GM12865 (cell line): ENCODE data around the gene KLF3.
"Not testable (repeated sequence)": the region's sequence is repeated elsewhere in the genome, so short reads cannot be mapped to it uniquely, and the experiment has no call there.

Experiments
- DNase-seq: peaks from one replicate; pipeline ENCODE4 v3.0.0; 2010; ENCODE audit warnings: low read depth
- H3K4me3 ChIP-seq: 2 replicates; pipeline ENCODE4 v1.5.1; 2011; ENCODE audit warnings: mild to moderate bottlenecking, low read depth, low read length, control low read depth
- CTCF ChIP-seq: IDR thresholded peaks from 2 replicates; pipeline ENCODE4 v1.5.1; 2011; ENCODE audit warnings: low read length, control low read depth, low read depth, inconsistent platforms; ENCODE audit not compliant: insufficient read depth; ENCODE audit errors: missing control alignments

Gene KLF3

GRCh38 chr4:38620527-38621027 is 43.4 kb upstream of the KLF3 start:
- TF ChIP-seq CTCF, result no peak
- H3K4me3 ChIP-seq, result no peak overlapping the region
- DNase-seq, result no peak

GRCh38 chr4:38621028-38621684 is 42.8 kb upstream of the KLF3 start:
- no peak for DNase-seq
- TF ChIP-seq CTCF, result no peak

GRCh38 chr4:38621831-38622230 is 42.2 kb upstream of the KLF3 start:
- no peak for TF ChIP-seq CTCF
- H3K4me3 ChIP-seq, result no peak overlapping the region
- no peak for DNase-seq

More at GRCh38 chr4:38621028-38621684, 42.8 kb upstream of the KLF3 start:
- no peak overlapping the region for H3K4me3 ChIP-seq

- DNase-seq, H3K4me3 ChIP-seq: not testable (repeated sequence)
Observed at GRCh38 chr4:38622340-38622739, 41.7 kb upstream of the KLF3 start.

- no peak overlapping the region for H3K4me3 ChIP-seq
- no peak for TF ChIP-seq CTCF
- DNase-seq, result no peak
Observed at GRCh38 chr4:38623260-38623659, 40.7 kb upstream of the KLF3 start.

GRCh38 chr4:38624311-38624710 is 39.7 kb upstream of the KLF3 start:
- H3K4me3 ChIP-seq, result no peak overlapping the region
- no peak for DNase-seq
- TF ChIP-seq CTCF, result no peak

GRCh38 chr4:38625508-38625907 is 38.5 kb upstream of the KLF3 start:
- no peak for TF ChIP-seq CTCF
- no peak for DNase-seq
- no peak overlapping the region for H3K4me3 ChIP-seq

GRCh38 chr4:38626901-38627444 is 37.0 kb upstream of the KLF3 start:
- DNase-seq, H3K4me3 ChIP-seq: not testable (repeated sequence)
